Measurements from ENCODE around the gene MRTFA. TPM values are rescaled to one million over a fixed set of nuclear protein-coding genes. Genes with fewer than 3 reads are reported as not detected.
"Not testable (repeated sequence)": the region's sequence is repeated elsewhere in the genome, so short reads cannot be mapped to it uniquely, and the experiment has no call there.

MRTFA gene
- total RNA-seq, 1 donor from 2014 or later: 68.4 TPM

- TF ChIP-seq CTCF (IDR thresholded peaks at IDR 0.05; ENCODE audit: unreplicated experiment): no peak
- Mint-ChIP-seq H3K36me3 (ENCODE audit: low read depth, unreplicated experiment) (peaks cover 5% of the 10 kb centered on the region), H3K4me1 (ENCODE audit: unreplicated experiment) (peaks cover 27% of the 10 kb centered on the region), H3K4me3 (ENCODE audit: unreplicated experiment) (no peak overlapping the region), H3K9me3 (ENCODE audit: unreplicated experiment) (no peaks in the 10 kb centered on the region), H3K27ac (ENCODE audit: unreplicated experiment) (no peak overlapping the region), H3K27me3 (ENCODE audit: unreplicated experiment) (peaks cover 2% of the 10 kb centered on the region)
- no peak for DNase-seq (ENCODE audit: low spot score)
These were observed 104.3 kb downstream of the MRTFA start for GRCh38 chr22:40531951-40532900.

- H3K27ac Mint-ChIP-seq (ENCODE audit: unreplicated experiment); H3K4me3 Mint-ChIP-seq (ENCODE audit: unreplicated experiment); H3K27me3 Mint-ChIP-seq (ENCODE audit: unreplicated experiment); H3K36me3 Mint-ChIP-seq (ENCODE audit: low read depth, unreplicated experiment); H3K9me3 Mint-ChIP-seq (ENCODE audit: unreplicated experiment); DNase-seq (ENCODE audit: low spot score): not testable (repeated sequence)
- H3K4me1 Mint-ChIP-seq (ENCODE audit: unreplicated experiment): peaks cover 25% of the 10 kb centered on the region
These were observed 106.1 kb downstream of the MRTFA start for GRCh38 chr22:40530391-40530790.

GRCh38 chr22:40529821-40530220, 106.7 kb downstream of the MRTFA start:
- Mint-ChIP-seq H3K27ac (ENCODE audit: unreplicated experiment) (no peak overlapping the region), H3K27me3 (ENCODE audit: unreplicated experiment) (no peaks in the 10 kb centered on the region), H3K36me3 (ENCODE audit: low read depth, unreplicated experiment) (no peaks in the 10 kb centered on the region), H3K4me1 (ENCODE audit: unreplicated experiment) (peaks cover 22% of the 10 kb centered on the region), H3K9me3 (ENCODE audit: unreplicated experiment) (no peaks in the 10 kb centered on the region), H3K4me3 (ENCODE audit: unreplicated experiment) (no peak overlapping the region)
- no peak for TF ChIP-seq CTCF (IDR thresholded peaks at IDR 0.05; ENCODE audit: unreplicated experiment)
- DNase-seq (ENCODE audit: low spot score): no peak

- H3K27ac Mint-ChIP-seq (ENCODE audit: unreplicated experiment): no peak overlapping the region
- no peak overlapping the region for H3K4me3 Mint-ChIP-seq (ENCODE audit: unreplicated experiment)
- peaks cover 1% of the 10 kb centered on the region for H3K4me1 Mint-ChIP-seq (ENCODE audit: unreplicated experiment)
- TF ChIP-seq CTCF (IDR thresholded peaks at IDR 0.05; ENCODE audit: unreplicated experiment): no peak
- H3K36me3 Mint-ChIP-seq (ENCODE audit: low read depth, unreplicated experiment): no peaks in the 10 kb centered on the region
- H3K9me3 Mint-ChIP-seq (ENCODE audit: unreplicated experiment): no peaks in the 10 kb centered on the region
- H3K27me3 Mint-ChIP-seq (ENCODE audit: unreplicated experiment): no peaks in the 10 kb centered on the region
- DNase-seq (ENCODE audit: low spot score): no peak
These were observed 109.6 kb downstream of the MRTFA start for GRCh38 chr22:40526960-40527359.

GRCh38 chr22:40525250-40525884, 111.2 kb downstream of the MRTFA start:
- Mint-ChIP-seq H3K9me3 (ENCODE audit: unreplicated experiment) (no peaks in the 10 kb centered on the region), H3K27me3 (ENCODE audit: unreplicated experiment) (no peaks in the 10 kb centered on the region), H3K36me3 (ENCODE audit: low read depth, unreplicated experiment) (no peaks in the 10 kb centered on the region), H3K4me3 (ENCODE audit: unreplicated experiment) (no peak overlapping the region), H3K4me1 (ENCODE audit: unreplicated experiment) (no peaks in the 10 kb centered on the region), H3K27ac (ENCODE audit: unreplicated experiment) (no peak overlapping the region)
- DNase-seq (ENCODE audit: low spot score): peak; percentile 56
- TF ChIP-seq CTCF (IDR thresholded peaks at IDR 0.05; ENCODE audit: unreplicated experiment): peak; percentile 94
